HG03575 (cell line): Measurements from ENCODE around the gene IFNAR1.

Source experiments
- ATAC-seq: cut with Tn5 transposase; IDR thresholded peaks from one replicate; pipeline ENCODE4 v1.9.1; 2021; ENCODE audit not compliant: unreplicated experiment, insufficient number of reproducible peaks, low FRiP score; ENCODE audit errors: extremely low read depth

Gene IFNAR1

GRCh38 chr21:33392284-33392985 is 67.7 kb downstream of the IFNAR1 start:
- ATAC-seq: no peak

GRCh38 chr21:33393348-33393747 is 68.6 kb downstream of the IFNAR1 start:
- no peak for ATAC-seq

GRCh38 chr21:33394260-33394659 is 69.5 kb downstream of the IFNAR1 start:
- ATAC-seq: no peak

- ATAC-seq: no peak
Observed at GRCh38 chr21:33395891-33396331, 71.1 kb downstream of the IFNAR1 start.

- no peak for ATAC-seq
Observed at GRCh38 chr21:33396436-33396835, 71.7 kb downstream of the IFNAR1 start.

- no peak for ATAC-seq
Observed at GRCh38 chr21:33396951-33397350, 72.2 kb downstream of the IFNAR1 start.

- ATAC-seq: no peak
Observed at GRCh38 chr21:33397717-33398116, 72.9 kb downstream of the IFNAR1 start.

- ATAC-seq: no peak
Observed at GRCh38 chr21:33398361-33398760, 73.6 kb downstream of the IFNAR1 start.

- ATAC-seq: no peak
Observed at GRCh38 chr21:33401630-33401992, 76.8 kb downstream of the IFNAR1 start.

GRCh38 chr21:33402001-33402979 is 77.5 kb downstream of the IFNAR1 start:
- no peak for ATAC-seq

GRCh38 chr21:33403128-33403785 is 78.5 kb downstream of the IFNAR1 start, which contains the start of gene IFNGR2:
IFNGR2 (plus strand) TSS chr21:33403413; CDS start chr21:33403544, 131 bp downstream.
- ATAC-seq: no peak

GRCh38 chr21:33403786-33404585 is 79.2 kb downstream of the IFNAR1 start:
- no peak for ATAC-seq

- ATAC-seq: no peak
Observed at GRCh38 chr21:33406493-33406892, 81.7 kb downstream of the IFNAR1 start.
